Left cardiac atrium (tissue), 4 donors: Measurements from ENCODE around the gene REG4. TPM values are rescaled to one million over a fixed set of nuclear protein-coding genes. Genes with fewer than 3 reads are reported as not detected.

Source experiments
- ATAC-seq, 2 donors: fragments of 200-7000 bp; cut with Tn5 transposase; one replicate each; pipeline ENCODE4 v1.9.1; 2020; ENCODE audit warnings: mild to moderate bottlenecking in 2 of 2, moderate library complexity in 2 of 2
- DNase-seq: peaks from one replicate; pipeline ENCODE4 v3.0.0-alpha.2; 2020
- intact Hi-C, 2 donors: fragments of 100-400 bp; cut with DNase I; formaldehyde crosslinking; loops; one replicate each; pipeline versions ENCODE4 v1.14.1 to v1.15.1; 2022 to 2023
- total RNA-seq, 2 donors: library from RNA; stranded (reverse); fragmentation: NEBNext Ultra II Directional; extraction: Animal tissue kit (Norgen Biotek cat#: 25700); gene quantifications; one replicate each; pipeline ENCODE4 v1.2.1, GENCODE V29; 2021
- donor health status: DM: no; HTN: yes; CAD: no.
- donor health status: DM: no; HTN: yes; CAD: no; lungs with severe emphysema.
- donor health status: DM: yes; HTN: yes; CAD: no.
- donor health status: Dilated cardiomyopathy.

REG4 gene
- total RNA-seq, 2 donors from 2014 or later = not detected

- intact Hi-C loops = no loop called here
- no peak for ATAC-seq
- no peak for DNase-seq
These were observed 52.7 kb downstream of the REG4 start for GRCh38 chr1:119758584-119758983.

GRCh38 chr1:119752592-119752991 is 58.7 kb downstream of the REG4 start:
- intact Hi-C loops = no loop called here
- ATAC-seq (no peak), DNase-seq (no peak)

GRCh38 chr1:119748040-119748439 is 63.2 kb downstream of the REG4 start:
- no peak for ATAC-seq
- DNase-seq = no peak
- intact Hi-C loops = loop anchor here in 1 of 2 donors (10.0 kb wide), 1 partner anchor 57 kb away; no protein-coding TSS in a partner anchor

DNA sequence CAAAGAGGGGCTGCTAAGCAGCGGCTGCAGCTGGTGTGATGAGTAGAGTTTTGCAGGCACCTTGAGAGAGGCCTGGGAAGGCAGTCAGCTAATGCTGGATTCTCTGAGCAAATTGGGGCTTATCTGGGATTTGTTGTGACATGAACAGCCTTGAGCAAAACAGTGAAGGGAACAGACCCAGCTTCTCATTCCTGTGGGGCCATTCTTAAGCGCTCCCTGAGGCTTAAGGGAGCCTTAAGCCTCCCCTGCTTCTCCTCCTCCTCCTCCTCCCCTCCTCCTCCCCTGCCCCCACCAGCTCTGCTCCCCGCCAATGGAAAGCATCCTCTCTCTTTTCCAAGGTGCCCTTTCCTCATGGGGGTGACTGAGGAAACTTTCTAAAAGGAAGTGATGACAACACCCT is 63.8 kb downstream of the REG4 start:
- DNase-seq = no peak
- ATAC-seq = no peak
- intact Hi-C loops = loop anchor here in 1 of 2 donors (10.0 kb wide), 1 partner anchor 57 kb away; no protein-coding TSS in a partner anchor

DNA sequence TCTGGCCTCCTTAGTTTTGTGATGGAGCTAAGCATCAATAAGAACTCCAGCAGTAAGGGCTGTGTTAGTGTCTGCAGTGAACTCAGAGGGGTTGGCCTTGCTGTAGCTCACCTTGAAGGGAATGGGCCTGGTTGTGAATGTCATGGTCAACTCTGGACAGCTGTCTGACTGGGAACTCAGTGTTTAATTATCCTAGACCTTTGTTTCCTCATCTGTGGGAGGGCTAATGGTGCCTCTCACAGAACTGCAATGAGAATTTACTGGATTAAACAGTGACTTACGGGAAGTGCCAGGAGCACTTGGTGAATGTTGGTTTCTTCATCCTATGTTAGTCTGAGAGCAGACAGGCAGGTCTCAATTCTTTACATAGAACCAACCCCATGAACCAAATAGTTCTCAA is 66.2 kb downstream of the REG4 start:
- ATAC-seq = no peak
- intact Hi-C loops = loop anchor here in 1 of 2 donors (10.0 kb wide), 1 partner anchor 60 kb away; no protein-coding TSS in a partner anchor
- no peak for DNase-seq

GRCh38 chr1:119744598-119744942 is 66.7 kb downstream of the REG4 start:
- ATAC-seq (no peak), DNase-seq (no peak)
- intact Hi-C loops = loop anchor here in 1 of 2 donors (10.0 kb wide), 1 partner anchor 60 kb away; no protein-coding TSS in a partner anchor

Other genes with a start within 250 kb of the REG4 start
- 10 to 100 TPM in 1 of 2 donors, 1 to 10 TPM in 1; 9.6 to 11.5 TPM for gene ZNF697, start 163.2 kb downstream of the REG4 start, total RNA-seq
- 10 to 100 TPM; 14.5 to 33.9 TPM for gene PHGDH, start 99.5 kb downstream of the REG4 start, total RNA-seq
- 10 to 100 TPM in 1 of 2 donors, 1 to 10 TPM in 1; 7.1 to 20.2 TPM for gene HMGCS2, start 42.6 kb downstream of the REG4 start, total RNA-seq
- not detected for gene ADAM30, start 85.1 kb upstream of the REG4 start, total RNA-seq